ENCODE measurements around the gene MICAL3.
"Not testable (repeated sequence)": the region's sequence is repeated elsewhere in the genome, so short reads cannot be mapped to it uniquely, and the experiment has no call there.

MICAL3 gene

GRCh38 chr22:17939011-17939410 lies 85.3 kb downstream of the MICAL3 start:
- TF ChIP-seq CTCF (conservative IDR thresholded peaks at IDR 0.05; ENCODE audit: low read depth, low read length): no peak
- no peak overlapping the region for H3K4me3 ChIP-seq (ENCODE audit: low read length)
- no peak for DNase-seq (ENCODE audit: low read depth)

GRCh38 chr22:17938484-17938924 lies 85.9 kb downstream of the MICAL3 start:
- no peak for TF ChIP-seq CTCF (conservative IDR thresholded peaks at IDR 0.05; ENCODE audit: low read depth, low read length)
- no peak overlapping the region for H3K4me3 ChIP-seq (ENCODE audit: low read length)
- DNase-seq (ENCODE audit: low read depth): no peak

GRCh38 chr22:17932457-17932856 lies 91.9 kb downstream of the MICAL3 start:
- not testable (repeated sequence) for H3K4me3 ChIP-seq (ENCODE audit: low read length); DNase-seq (ENCODE audit: low read depth)

GRCh38 chr22:17931400-17931825 lies 92.9 kb downstream of the MICAL3 start:
- no peak for DNase-seq (ENCODE audit: low read depth)
- H3K4me3 ChIP-seq (ENCODE audit: low read length): no peak overlapping the region
- TF ChIP-seq CTCF (conservative IDR thresholded peaks at IDR 0.05; ENCODE audit: low read depth, low read length): no peak

- no peak overlapping the region for H3K4me3 ChIP-seq (ENCODE audit: low read length)
- DNase-seq (ENCODE audit: low read depth): no peak
- TF ChIP-seq CTCF (conservative IDR thresholded peaks at IDR 0.05; ENCODE audit: low read depth, low read length): no peak
Observed at GRCh38 chr22:17930455-17931313, 93.7 kb downstream of the MICAL3 start.

- DNase-seq (ENCODE audit: low read depth): no peak
Observed at GRCh38 chr22:17929909-17930308, 94.5 kb downstream of the MICAL3 start.

GRCh38 chr22:17928391-17928790 lies 96.0 kb downstream of the MICAL3 start:
- no peak for TF ChIP-seq CTCF (conservative IDR thresholded peaks at IDR 0.05; ENCODE audit: low read depth, low read length)
- DNase-seq (ENCODE audit: low read depth): no peak
- no peak overlapping the region for H3K4me3 ChIP-seq (ENCODE audit: low read length)

More at GRCh38 chr22:17929909-17930308, 94.5 kb downstream of the MICAL3 start:
- TF ChIP-seq CTCF (conservative IDR thresholded peaks at IDR 0.05; ENCODE audit: low read depth, low read length): no peak
- H3K4me3 ChIP-seq (ENCODE audit: low read length): no peak overlapping the region

Data from retinal pigment epithelial cell (primary cell).